PC-3 (cell line): ENCODE data around the gene DYRK3. TPM values are rescaled to one million over a fixed set of nuclear protein-coding genes. Genes with fewer than 3 reads are reported as not detected.

ENCODE experiments used
- ATAC-seq: fragments of 200-7000 bp; cut with Tn5 transposase; 2 replicates; pipeline ENCODE4 v1.9.1; 2020; ENCODE audit warnings: mild to moderate bottlenecking, moderate library complexity
- Bru-seq: library from RNA; stranded (reverse); fragments of 400-500 nt; gene quantifications from one replicate; lab custom pipeline; 2021; lab: Mats Ljungman, UMichigan
- BruChase-seq, 2 experiments: library from RNA; stranded (reverse); fragments of 400-500 nt; gene quantifications; one replicate each; lab custom pipeline; 2021; lab: Mats Ljungman, UMichigan
- BruUV-seq: library from RNA; stranded (reverse); fragments of 400-500 nt; replicated peaks from 2 replicates; lab custom pipeline; 2021; lab: Mats Ljungman, UMichigan
- CTCF ChIA-PET: fragments of 300-600 bp; sonication (Branson Sonifier 250); formaldehyde crosslinking; loops from one replicate; lab custom pipeline; 2022; ENCODE audit warnings: antibody characterized with exemption; lab: Charles Lee
- POLR2A ChIA-PET: fragments of 300-600 bp; sonication (Branson Sonifier 250); formaldehyde crosslinking; loops from one replicate; lab custom pipeline; 2022; ENCODE audit warnings: antibody characterized with exemption; ENCODE audit not compliant: unreplicated experiment; lab: Charles Lee
- DNase-seq: peaks from one replicate; pipeline ENCODE4 v3.0.0-alpha.2; 2015
- H2AFZ ChIP-seq: fragments of 300-600 bp; sonication (generic); 2 replicates; pipeline ENCODE4 v1.6.0; 2016; ENCODE audit warnings: antibody characterized with exemption, low read length
- H3F3A ChIP-seq: fragments of 300-600 bp; sonication (generic); one replicate; pipeline ENCODE4 v1.6.0; 2017; ENCODE audit warnings: antibody characterized with exemption, low read length, control low read depth, mild to moderate bottlenecking; ENCODE audit not compliant: unreplicated experiment
- H3K27ac ChIP-seq: fragments of 300-600 bp; sonication (generic); 2 replicates; pipeline ENCODE4 v1.5.1; 2016; ENCODE audit warnings: mild to moderate bottlenecking, low read length
- H3K27me3 ChIP-seq: fragments of 300-600 bp; sonication (generic); 2 replicates; pipeline ENCODE4 v1.6.1; 2016; ENCODE audit warnings: low read length, mixed read lengths
- H3K36me3 ChIP-seq: fragments of 300-600 bp; sonication (generic); 2 replicates; pipeline ENCODE4 v1.6.1; 2016; ENCODE audit warnings: low read depth, mixed run types, low read length, mixed read lengths
- H3K4me1 ChIP-seq: fragments of 300-600 bp; sonication (generic); 2 replicates; pipeline ENCODE4 v1.5.1; 2016; ENCODE audit warnings: low read length; ENCODE audit not compliant: insufficient read depth
- H3K4me2 ChIP-seq: fragments of 300-600 bp; sonication (generic); 2 replicates; pipeline ENCODE4 v1.6.0; 2016; ENCODE audit warnings: low read length
- H3K4me3 ChIP-seq: fragments of 300-600 bp; sonication (generic); 2 replicates; pipeline ENCODE4 v1.5.1; 2016; ENCODE audit warnings: mild to moderate bottlenecking, low read length, mixed read lengths
- H3K79me2 ChIP-seq: fragments of 300-600 bp; sonication (generic); 2 replicates; pipeline ENCODE4 v1.6.1; 2017; ENCODE audit warnings: low read length, mixed read lengths
- H3K9ac ChIP-seq: fragments of 300-600 bp; sonication (generic); 2 replicates; pipeline ENCODE4 v1.6.0; 2016; ENCODE audit warnings: mild to moderate bottlenecking, low read length
- H3K9me2 ChIP-seq: fragments of 300-600 bp; sonication (generic); replicated peaks from 2 replicates; pipeline ENCODE4 v1.6.1; 2016; ENCODE audit warnings: mixed run types, low read length, mixed read lengths
- H3K9me3 ChIP-seq: fragments of 300-600 bp; sonication (generic); 2 replicates; pipeline ENCODE4 v1.6.1; 2016; ENCODE audit warnings: low read length, mixed read lengths
- H4K20me1 ChIP-seq: fragments of 300-600 bp; sonication (generic); 2 replicates; pipeline ENCODE4 v1.6.1; 2016; ENCODE audit warnings: low read length, mixed read lengths
- EZH2 ChIP-seq: fragments of 300-600 bp; sonication (generic); IDR thresholded peaks from one replicate; pipeline ENCODE4 v1.6.1; 2017; ENCODE audit warnings: antibody characterized with exemption, mild to moderate bottlenecking, low read length; ENCODE audit not compliant: unreplicated experiment
- EZH2phosphoT487 ChIP-seq: fragments of 300-600 bp; sonication (generic); IDR thresholded peaks from 2 replicates; pipeline ENCODE4 v1.6.1; 2018; ENCODE audit warnings: mild to moderate bottlenecking, antibody characterized with exemption, low read length, borderline replicate concordance
- intact Hi-C: fragments of 100-400 bp; cut with micrococcal nuclease; formaldehyde crosslinking; loops from 2 replicates; pipeline ENCODE4 v1.9.0; 2023
- long read RNA-seq: library from polyadenylated mRNA; unstranded; transcript quantifications from one replicate; pipeline ENCODE4 v2.0.0, GENCODE V29; 2021; ENCODE audit not compliant: unreplicated experiment
- total RNA-seq: library from RNA; depleted of rRNA; stranded (reverse); fragments of >200 nt; gene quantifications from 2 replicates; pipeline ENCODE4 v1.2.3, GENCODE V29; 2014; rRNA removed
- TF ChIP-seq, protein P1 (sequence below): fragments of 300-600 bp; sonication (generic); conservative IDR thresholded peaks from 2 replicates; pipeline ENCODE4 v1.5.1; 2017; ENCODE audit warnings: antibody characterized with exemption, low read depth, mild to moderate bottlenecking, low read length

Gene DYRK3
- total RNA-seq (12.1 and 14.1 TPM in 2 replicates), Bru-seq, nascent RNA (percentile 92 among the genes with signal in this experiment), BruChase-seq, experiment 1, labeled RNA remaining after a 6-hour chase (percentile 89 among the genes with signal in this experiment), BruChase-seq, experiment 2, labeled RNA remaining after a 2-hour chase (percentile 91 among the genes with signal in this experiment)
- long read RNA-seq, transcript DYRK3-203 (3 exons, 2,163 nt): major isoform, 11 of 24 reads
- long read RNA-seq, transcript DYRK3-202 (4 exons, 2,218 nt): minor isoform, 6 of 24 reads
- long read RNA-seq, partial matches to known transcripts: 1 of 24 reads
- long read RNA-seq, other reads (novel, unspliced or antisense): 6 of 24 reads

DNA sequence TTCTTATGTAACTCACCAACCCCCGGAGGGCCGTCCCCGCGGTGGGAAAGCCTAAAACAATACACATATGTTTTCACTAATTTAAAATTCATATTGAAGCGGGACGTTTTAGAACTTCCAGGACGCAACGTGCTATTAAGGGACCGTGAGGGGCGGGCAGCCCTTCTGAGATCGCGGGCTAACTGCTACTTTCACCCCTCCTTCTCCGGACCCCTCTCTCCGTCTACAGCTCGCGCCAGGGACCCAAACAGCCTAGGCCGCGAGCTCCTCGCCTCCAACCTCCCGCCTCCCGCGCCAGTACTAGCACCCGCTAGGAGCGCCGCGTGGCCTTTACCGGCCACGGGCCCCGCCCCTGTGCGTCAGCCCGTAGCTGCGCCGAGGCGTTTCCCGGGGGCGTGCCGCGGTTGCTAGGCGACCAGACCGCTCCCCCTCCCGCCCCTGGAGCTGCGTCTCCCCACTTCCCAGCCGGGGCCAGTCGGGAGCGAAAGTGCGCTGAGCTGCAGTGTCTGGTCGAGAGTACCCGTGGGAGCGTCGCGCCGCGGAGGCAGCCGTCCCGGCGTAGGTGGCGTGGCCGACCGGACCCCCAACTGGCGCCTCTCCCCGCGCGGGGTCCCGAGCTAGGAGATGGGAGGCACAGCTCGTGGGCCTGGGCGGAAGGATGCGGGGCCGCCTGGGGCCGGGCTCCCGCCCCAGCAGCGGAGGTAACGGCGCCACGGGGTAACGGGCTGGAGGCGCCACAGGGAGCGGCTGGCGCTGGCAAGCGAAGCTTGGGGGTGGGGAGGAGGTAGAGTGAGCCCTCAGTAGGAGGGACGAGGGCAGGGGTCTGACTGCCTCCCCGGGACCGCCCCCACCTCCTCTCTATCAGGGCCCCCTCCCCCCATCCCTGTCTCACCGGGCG, at the start of gene DYRK3:
DYRK3 (plus strand) TSS at position 457 of the 898 bp plus-strand sequence; CDS start at position 625, 168 bp downstream.
- H3K79me2 ChIP-seq: 0 out of 2 replicates have a peak, but pooled peaks cover 3% of the 10 kb centered on the region
- intact Hi-C loops: loop anchor here (2.0 to 10.0 kb wide), 6 partner anchors 23 to 419 kb away; partner anchors contain the start of genes EIF2D, PFKFB2 and YOD1
- H3K4me2 ChIP-seq: peak within 1 kb of the TSS; percentile 89
- H3K36me3 ChIP-seq: no peaks in the 10 kb centered on the region
- H3K9me3 ChIP-seq: no peaks in the 10 kb centered on the region
- POLR2A ChIA-PET: interaction anchor here (0.5 to 1.2 kb wide), 16 partner anchors 12 to 399 kb away, joined by 3 to 18 read pairs (median 4); partner anchors contain the start of genes C1orf116, EIF2D and IL10
- no peaks in the 10 kb centered on the region for H3F3A ChIP-seq
- peaks cover 21% of the 10 kb centered on the region for H3K4me1 ChIP-seq
- H3K4me3 ChIP-seq: peak within 1 kb of the TSS; percentile 85
- no peaks in the 10 kb centered on the region for H4K20me1 ChIP-seq
- H3K9ac ChIP-seq: peak within 1 kb of the TSS; percentile 71
- TF ChIP-seq, protein P1, sequence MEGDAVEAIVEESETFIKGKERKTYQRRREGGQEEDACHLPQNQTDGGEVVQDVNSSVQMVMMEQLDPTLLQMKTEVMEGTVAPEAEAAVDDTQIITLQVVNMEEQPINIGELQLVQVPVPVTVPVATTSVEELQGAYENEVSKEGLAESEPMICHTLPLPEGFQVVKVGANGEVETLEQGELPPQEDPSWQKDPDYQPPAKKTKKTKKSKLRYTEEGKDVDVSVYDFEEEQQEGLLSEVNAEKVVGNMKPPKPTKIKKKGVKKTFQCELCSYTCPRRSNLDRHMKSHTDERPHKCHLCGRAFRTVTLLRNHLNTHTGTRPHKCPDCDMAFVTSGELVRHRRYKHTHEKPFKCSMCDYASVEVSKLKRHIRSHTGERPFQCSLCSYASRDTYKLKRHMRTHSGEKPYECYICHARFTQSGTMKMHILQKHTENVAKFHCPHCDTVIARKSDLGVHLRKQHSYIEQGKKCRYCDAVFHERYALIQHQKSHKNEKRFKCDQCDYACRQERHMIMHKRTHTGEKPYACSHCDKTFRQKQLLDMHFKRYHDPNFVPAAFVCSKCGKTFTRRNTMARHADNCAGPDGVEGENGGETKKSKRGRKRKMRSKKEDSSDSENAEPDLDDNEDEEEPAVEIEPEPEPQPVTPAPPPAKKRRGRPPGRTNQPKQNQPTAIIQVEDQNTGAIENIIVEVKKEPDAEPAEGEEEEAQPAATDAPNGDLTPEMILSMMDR: no peak
- no peak for TF ChIP-seq EZH2
- no peak for TF ChIP-seq EZH2phosphoT487
- H2AFZ ChIP-seq: peak within 1 kb of the TSS; percentile 95
- CTCF ChIA-PET: interaction anchor here (0.6 to 4.8 kb wide), 9 partner anchors 23 to 1272 kb away, joined by 3 to 71 read pairs (median 3); partner anchors contain the start of gene EIF2D
- ATAC-seq (peak; percentile 82), DNase-seq (peak; percentile 98)
- BruUV-seq: no TSS peak
- H3K27ac ChIP-seq: peak within 1 kb of the TSS; percentile 54
- H3K27me3 ChIP-seq: no peaks in the 10 kb centered on the region
- H3K9me2 ChIP-seq: no peaks in the 10 kb centered on the region

DNA sequence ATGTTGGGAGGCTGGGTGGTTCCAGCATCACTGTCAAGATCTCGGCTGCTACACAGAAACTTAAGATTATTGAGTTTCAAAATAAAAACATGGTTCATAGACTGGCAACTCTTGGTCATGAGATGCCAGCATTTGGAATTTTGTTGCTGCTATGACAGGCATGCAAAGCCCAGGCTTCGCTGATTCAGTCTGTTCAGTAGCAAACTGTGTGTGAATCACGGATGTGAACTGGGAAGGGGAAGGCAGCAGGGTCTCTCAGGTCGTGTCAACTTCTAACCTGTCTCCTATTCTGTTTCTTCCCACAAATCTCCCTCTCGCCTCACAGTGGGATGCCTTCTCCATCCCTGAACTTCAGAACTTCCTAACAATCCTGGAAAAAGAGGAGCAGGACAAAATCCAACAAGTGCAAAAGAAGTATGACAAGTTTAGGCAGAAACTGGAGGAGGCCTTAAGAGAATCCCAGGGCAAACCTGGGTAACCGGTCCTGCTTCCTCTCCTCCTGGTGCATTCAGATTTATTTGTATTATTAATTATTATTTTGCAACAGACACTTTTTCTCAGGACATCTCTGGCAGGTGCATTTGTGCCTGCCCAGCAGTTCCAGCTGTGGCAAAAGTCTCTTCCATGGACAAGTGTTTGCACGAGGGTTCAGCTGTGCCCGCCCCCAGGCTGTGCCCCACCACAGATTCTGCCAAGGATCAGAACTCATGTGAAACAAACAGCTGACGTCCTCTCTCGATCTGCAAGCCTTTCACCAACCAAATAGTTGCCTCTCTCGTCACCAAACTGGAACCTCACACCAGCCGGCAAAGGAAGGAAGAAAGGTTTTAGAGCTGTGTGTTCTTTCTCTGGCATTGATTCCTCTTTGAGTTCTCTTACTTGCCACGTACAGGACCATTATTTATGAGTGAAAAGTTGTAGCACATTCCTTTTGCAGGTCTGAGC, 48.6 kb upstream of the DYRK3 start:
- peak overlapping the region; percentile 83 for H3K27ac ChIP-seq
- BruUV-seq: no TSS peak
- H3K9me3 ChIP-seq: no peaks in the 10 kb centered on the region

More for the DNA sequence above, 48.6 kb upstream of the DYRK3 start:
- Histone ChIP-seq H3K4me2 (peak overlapping the region; percentile 52), H3K36me3 (peaks cover 32% of the 10 kb centered on the region), H3K79me2 (no peaks in the 10 kb centered on the region), H4K20me1 (no peaks in the 10 kb centered on the region), H3F3A (peaks cover 26% of the 10 kb centered on the region), H2AFZ (no peak overlapping the region), H3K9ac (peak overlapping the region; percentile 6; the same call in 1 of the 2 replicates), H3K4me3 (no peak overlapping the region), H3K4me1 (peaks cover 58% of the 10 kb centered on the region), H3K9me2 (no peaks in the 10 kb centered on the region), H3K27me3 (no peaks in the 10 kb centered on the region)
- DNase-seq: peak; percentile 79
- TF ChIP-seq EZH2phosphoT487 (no peak), EZH2 (no peak)
- TF ChIP-seq, protein P1: no peak
- no peak for ATAC-seq
- POLR2A ChIA-PET: interaction anchor here (0.5 to 0.6 kb wide), 2 partner anchors 13 to 113 kb away, joined by 3 read pairs; no protein-coding TSS in a partner anchor
- intact Hi-C loops: no loop called here
- CTCF ChIA-PET: interaction anchor here (1.0 kb wide), 2 partner anchors 14 to 42 kb away, joined by 3 read pairs; no protein-coding TSS in a partner anchor
